Measurements from ENCODE around the gene CTU2.

DNA sequence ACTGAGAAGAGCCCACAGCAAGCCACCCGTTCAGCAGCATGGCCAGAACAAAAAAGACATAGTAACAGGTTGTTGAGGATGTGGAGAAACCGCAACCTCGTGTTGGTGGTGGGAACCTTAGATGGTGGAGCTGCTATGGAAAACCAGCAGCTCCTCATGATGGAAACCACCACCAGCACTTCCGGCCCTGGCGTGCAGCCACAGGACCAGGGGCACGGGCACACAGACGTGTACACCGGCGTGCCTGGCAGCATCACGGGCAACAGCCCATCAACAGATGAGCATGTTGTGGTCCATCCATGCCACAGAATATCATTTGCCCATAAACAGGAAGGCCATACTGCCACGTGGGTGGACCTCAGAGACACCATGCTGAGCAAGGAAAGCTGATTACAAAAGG lies 11.9 kb downstream of the CTU2 start:
- TF ChIP-seq CTCF (IDR thresholded peaks at IDR 0.05; ENCODE audit: poor library complexity, severe bottlenecking) (no peak), EZH2 (IDR thresholded peaks at IDR 0.05; ENCODE audit: borderline replicate concordance, insufficient read depth, low read length, poor library complexity, severe bottlenecking) (no peak), EP300 (conservative IDR thresholded peaks at IDR 0.05; ENCODE audit: poor library complexity, severe bottlenecking) (no peak), TAF1 (IDR thresholded peaks at IDR 0.05; ENCODE audit: low read depth) (no peak), POLR2AphosphoS5 (IDR thresholded peaks at IDR 0.05) (no peak), MXI1 (conservative IDR thresholded peaks at IDR 0.05; ENCODE audit: poor library complexity, severe bottlenecking) (no peak)

Measured in neural cell (in vitro differentiated cells).